Activated CD8-positive, alpha-beta T cell treated with anti-CD3 and anti-CD28 coated beads for 36 hours (primary cell): ENCODE measurements around the gene ZNF862. TPM values are rescaled to one million over a fixed set of nuclear protein-coding genes. Genes with fewer than 3 reads are reported as not detected.

Experiments used
- ATAC-seq: fragments of 200-7000 bp; cut with Tn5 transposase; one replicate; pipeline ENCODE4 v1.10.0; 2021; ENCODE audit warnings: mild to moderate bottlenecking, moderate library complexity
- CTCF ChIA-PET: fragments of 350-600 bp; sonication (Branson Sonifier 250); formaldehyde crosslinking; loops from one replicate; lab custom pipeline; 2021; ENCODE audit warnings: antibody characterized with exemption; lab: Charles Lee
- POLR2A ChIA-PET: fragments of 350-600 bp; sonication (Branson Sonifier 250); formaldehyde crosslinking; loops from one replicate; lab custom pipeline; 2021; ENCODE audit warnings: antibody characterized with exemption; lab: Charles Lee
- DNase-seq: peaks from one replicate; pipeline ENCODE4 v3.0.0-alpha.2; 2020
- H3K27ac Mint-ChIP-seq: one replicate; pipeline ENCODE4 v1.8.0; 2021; ENCODE audit warnings: mild to moderate bottlenecking, mixed read lengths
- H3K27me3 Mint-ChIP-seq: one replicate; pipeline ENCODE4 v1.8.0; 2021; ENCODE audit warnings: mixed read lengths
- H3K36me3 Mint-ChIP-seq: one replicate; pipeline ENCODE4 v1.8.0; 2021; ENCODE audit warnings: low read depth, mixed read lengths
- H3K4me1 Mint-ChIP-seq: one replicate; pipeline ENCODE4 v1.8.0; 2021; ENCODE audit warnings: low read depth, mixed read lengths
- H3K4me3 Mint-ChIP-seq: one replicate; pipeline ENCODE4 v1.8.0; 2021; ENCODE audit warnings: mild to moderate bottlenecking, moderate library complexity, mixed read lengths
- H3K9me3 Mint-ChIP-seq: one replicate; pipeline ENCODE4 v1.8.0; 2021; ENCODE audit warnings: mixed read lengths
- intact Hi-C: fragments of 100-400 bp; cut with micrococcal nuclease; formaldehyde crosslinking; loops from one replicate; pipeline ENCODE4 v1.10.0; 2022
- total RNA-seq, 2 experiments: library from RNA; stranded (reverse); gene quantifications; one replicate each; pipeline ENCODE4 v1.2.3, GENCODE V29; 2021
- TF ChIP-seq, protein P1 (sequence below): fragments of 200-600 bp; IDR thresholded peaks from one replicate; pipeline ENCODE4 v1.8.0; 2022; ENCODE audit warnings: antibody characterized with exemption, mild to moderate bottlenecking

ZNF862 gene
- total RNA-seq, 2 experiments from 2014 or later = 11.0 to 12.4 TPM

DNA sequence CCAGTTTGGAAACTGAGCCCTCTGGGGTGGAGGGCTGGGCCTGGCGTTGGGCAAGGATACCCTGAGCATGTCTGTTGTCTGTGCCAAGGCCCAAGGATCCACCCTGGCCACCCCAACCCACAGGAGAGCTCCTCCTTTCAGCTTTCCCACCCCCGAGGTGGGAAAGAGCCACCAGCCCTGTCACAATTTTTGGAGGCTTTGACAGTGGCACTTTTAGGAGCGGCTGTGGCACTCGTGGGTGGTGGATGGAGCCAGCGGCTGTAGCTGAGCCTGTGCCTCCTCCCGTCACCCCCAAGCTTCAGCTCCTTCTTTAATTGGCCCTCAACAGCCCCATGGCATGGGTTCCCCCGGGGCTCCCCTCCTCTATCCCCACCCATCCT, 18.2 kb upstream of the ZNF862 start:
- no peak for DNase-seq
- Mint-ChIP-seq H3K27me3 (no peaks in the 10 kb centered on the region), H3K27ac (no peak overlapping the region), H3K4me3 (no peak overlapping the region), H3K36me3 (no peaks in the 10 kb centered on the region), H3K9me3 (no peaks in the 10 kb centered on the region), H3K4me1 (no peaks in the 10 kb centered on the region)
- POLR2A ChIA-PET = no interaction called here
- no peak for ATAC-seq
- TF ChIP-seq, protein P1, sequence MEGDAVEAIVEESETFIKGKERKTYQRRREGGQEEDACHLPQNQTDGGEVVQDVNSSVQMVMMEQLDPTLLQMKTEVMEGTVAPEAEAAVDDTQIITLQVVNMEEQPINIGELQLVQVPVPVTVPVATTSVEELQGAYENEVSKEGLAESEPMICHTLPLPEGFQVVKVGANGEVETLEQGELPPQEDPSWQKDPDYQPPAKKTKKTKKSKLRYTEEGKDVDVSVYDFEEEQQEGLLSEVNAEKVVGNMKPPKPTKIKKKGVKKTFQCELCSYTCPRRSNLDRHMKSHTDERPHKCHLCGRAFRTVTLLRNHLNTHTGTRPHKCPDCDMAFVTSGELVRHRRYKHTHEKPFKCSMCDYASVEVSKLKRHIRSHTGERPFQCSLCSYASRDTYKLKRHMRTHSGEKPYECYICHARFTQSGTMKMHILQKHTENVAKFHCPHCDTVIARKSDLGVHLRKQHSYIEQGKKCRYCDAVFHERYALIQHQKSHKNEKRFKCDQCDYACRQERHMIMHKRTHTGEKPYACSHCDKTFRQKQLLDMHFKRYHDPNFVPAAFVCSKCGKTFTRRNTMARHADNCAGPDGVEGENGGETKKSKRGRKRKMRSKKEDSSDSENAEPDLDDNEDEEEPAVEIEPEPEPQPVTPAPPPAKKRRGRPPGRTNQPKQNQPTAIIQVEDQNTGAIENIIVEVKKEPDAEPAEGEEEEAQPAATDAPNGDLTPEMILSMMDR = no peak
- CTCF ChIA-PET = interaction anchor here (1.2 kb wide), 1 partner anchor 13 kb away, joined by 3 read pairs; no protein-coding TSS in a partner anchor
- intact Hi-C loops = no loop called here

DNA sequence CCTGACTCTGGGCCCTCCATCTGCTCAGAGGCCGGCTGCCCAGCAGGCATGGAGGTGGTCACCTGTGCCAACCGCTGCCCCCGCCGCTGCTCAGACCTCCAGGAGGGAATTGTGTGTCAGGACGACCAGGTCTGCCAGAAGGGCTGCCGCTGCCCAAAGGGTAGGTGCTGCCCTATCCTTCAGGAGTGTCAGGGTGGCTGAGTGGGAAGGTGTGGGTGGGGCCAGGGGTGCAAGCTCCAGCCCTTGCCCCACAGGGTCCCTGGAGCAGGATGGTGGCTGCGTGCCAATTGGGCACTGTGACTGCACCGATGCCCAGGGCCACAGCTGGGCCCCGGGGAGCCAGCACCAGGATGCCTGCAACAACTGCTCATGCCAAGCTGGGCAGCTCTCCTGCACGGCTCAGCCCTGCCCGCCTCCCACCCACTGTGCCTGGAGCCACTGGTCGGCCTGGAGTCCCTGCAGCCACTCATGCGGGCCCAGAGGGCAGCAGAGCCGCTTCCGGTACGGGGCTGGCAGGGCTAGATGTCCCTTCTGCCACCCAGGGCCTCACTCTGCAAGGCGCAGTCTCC, 17.5 kb upstream of the ZNF862 start:
- TF ChIP-seq, protein P1 = no peak
- DNase-seq (no peak), ATAC-seq (no peak)
- no peaks in the 10 kb centered on the region for H3K9me3 Mint-ChIP-seq
- H3K27ac Mint-ChIP-seq = no peak overlapping the region
- no peaks in the 10 kb centered on the region for H3K27me3 Mint-ChIP-seq
- intact Hi-C loops = no loop called here
- H3K4me3 Mint-ChIP-seq = no peak overlapping the region
- no peaks in the 10 kb centered on the region for H3K4me1 Mint-ChIP-seq
- no peaks in the 10 kb centered on the region for H3K36me3 Mint-ChIP-seq
- POLR2A ChIA-PET = no interaction called here
- CTCF ChIA-PET = interaction anchor here (1.2 kb wide), 1 partner anchor 14 kb away, joined by 3 read pairs; no protein-coding TSS in a partner anchor

DNA sequence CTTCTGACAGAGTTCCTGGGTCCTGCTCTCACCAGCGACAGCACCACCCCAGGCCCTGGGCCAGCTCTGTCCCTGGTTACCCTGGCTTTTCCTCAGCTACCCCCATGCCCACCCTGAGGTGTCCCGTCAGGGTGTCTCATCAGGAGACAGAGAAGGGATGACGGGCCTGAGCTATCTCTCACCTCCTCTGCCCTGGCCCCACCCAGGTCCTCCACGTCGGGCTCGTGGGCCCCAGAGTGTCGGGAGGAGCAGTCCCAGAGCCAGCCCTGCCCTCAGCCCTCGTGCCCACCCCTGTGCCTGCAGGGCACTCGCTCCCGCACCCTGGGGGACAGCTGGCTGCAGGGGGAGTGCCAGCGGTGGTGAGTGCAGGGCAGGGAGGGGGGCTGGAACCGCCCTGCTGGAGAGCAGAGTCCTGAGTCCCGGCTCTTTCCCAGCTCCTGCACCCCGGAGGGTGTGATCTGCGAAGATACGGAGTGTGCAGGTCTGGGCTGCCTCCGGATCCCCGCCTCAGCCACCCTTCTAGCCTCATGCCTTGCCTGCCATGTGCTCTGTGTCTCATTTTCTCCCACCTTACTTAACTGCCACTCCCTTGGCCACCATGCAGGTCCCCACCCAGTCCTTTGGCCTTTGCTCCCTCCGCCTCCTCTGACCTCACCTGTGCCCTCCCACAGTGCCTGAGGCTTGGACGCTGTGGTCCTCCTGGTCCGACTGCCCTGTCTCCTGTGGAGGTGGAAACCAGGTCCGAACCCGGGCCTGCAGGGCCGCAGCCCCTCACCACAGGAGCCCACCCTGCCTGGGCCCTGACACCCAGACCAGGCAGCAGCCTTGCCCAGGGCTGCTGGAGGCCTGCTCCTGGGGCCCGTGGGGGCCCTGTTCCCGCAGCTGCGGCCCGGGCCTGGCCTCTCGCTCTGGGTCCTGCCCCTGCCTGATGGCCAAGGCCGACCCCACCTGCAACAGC, 16.7 kb upstream of the ZNF862 start:
- H3K4me3 Mint-ChIP-seq = no peak overlapping the region
- ATAC-seq (no peak), DNase-seq (no peak)
- H3K36me3 Mint-ChIP-seq = no peaks in the 10 kb centered on the region
- H3K4me1 Mint-ChIP-seq = no peaks in the 10 kb centered on the region
- ChIA-PET CTCF (no interaction called here), POLR2A (no interaction called here)
- no peaks in the 10 kb centered on the region for H3K9me3 Mint-ChIP-seq
- TF ChIP-seq, protein P1 = no peak
- intact Hi-C loops = no loop called here
- no peak overlapping the region for H3K27ac Mint-ChIP-seq
- H3K27me3 Mint-ChIP-seq = no peaks in the 10 kb centered on the region

DNA sequence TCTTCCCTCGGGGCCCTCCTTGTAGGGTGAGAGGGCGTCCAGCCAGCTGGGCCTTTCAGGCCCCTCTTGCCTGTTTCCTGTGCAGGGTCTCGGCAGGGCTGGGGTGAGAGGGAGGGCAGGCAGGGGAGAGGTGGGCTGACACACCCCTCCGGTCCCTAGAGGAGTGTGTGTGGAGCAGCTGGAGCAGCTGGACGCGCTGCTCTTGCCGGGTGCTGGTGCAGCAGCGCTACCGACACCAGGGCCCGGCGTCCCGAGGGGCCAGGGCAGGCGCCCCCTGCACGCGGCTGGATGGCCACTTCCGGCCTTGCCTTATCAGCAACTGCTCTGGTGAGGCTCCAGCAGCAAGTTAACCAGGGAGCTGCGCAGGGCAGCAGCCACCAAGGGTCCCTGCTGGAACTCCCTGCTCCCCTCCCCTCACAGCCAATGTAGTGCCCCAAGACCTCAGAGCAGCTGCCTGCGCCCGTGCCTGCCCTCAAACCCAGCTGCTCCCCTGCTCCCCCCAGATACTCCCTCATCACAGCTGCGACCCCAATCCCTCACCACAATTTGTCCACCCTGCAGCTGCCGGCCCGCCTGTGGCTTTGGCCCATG, 15.7 kb upstream of the ZNF862 start:
- ChIA-PET POLR2A (no interaction called here), CTCF (no interaction called here)
- H3K4me1 Mint-ChIP-seq = peaks cover 8% of the 10 kb centered on the region
- intact Hi-C loops = no loop called here
- H3K9me3 Mint-ChIP-seq = no peaks in the 10 kb centered on the region
- no peaks in the 10 kb centered on the region for H3K27me3 Mint-ChIP-seq
- ATAC-seq = no peak
- TF ChIP-seq, protein P1 = no peak
- no peak overlapping the region for H3K4me3 Mint-ChIP-seq
- H3K27ac Mint-ChIP-seq = no peak overlapping the region
- no peak for DNase-seq
- no peaks in the 10 kb centered on the region for H3K36me3 Mint-ChIP-seq
